ENCODE measurements around the gene RBM23.
"Not testable (repeated sequence)": the region's sequence is repeated elsewhere in the genome, so short reads cannot be mapped to it uniquely, and the experiment has no call there.

Gene RBM23

GRCh38 chr14:22864979-22865378, 54.0 kb downstream of the RBM23 start:
- no peak for DNase-seq (ENCODE audit: low spot score)

- DNase-seq (ENCODE audit: low spot score) = no peak
Observed at GRCh38 chr14:22861651-22862050, 57.3 kb downstream of the RBM23 start.

GRCh38 chr14:22860377-22860776, 58.6 kb downstream of the RBM23 start:
- DNase-seq (ENCODE audit: low spot score) = not testable (repeated sequence)

GRCh38 chr14:22856428-22856827, 62.5 kb downstream of the RBM23 start:
- no peak for DNase-seq (ENCODE audit: low spot score)

- DNase-seq (ENCODE audit: low spot score) = no peak
Observed at GRCh38 chr14:22854963-22855724, 63.8 kb downstream of the RBM23 start.

- DNase-seq (ENCODE audit: low spot score) = not testable (repeated sequence)
Observed at GRCh38 chr14:22854296-22854695, 64.7 kb downstream of the RBM23 start.

- peak; percentile 96 for DNase-seq (ENCODE audit: low spot score)
Observed at GRCh38 chr14:22852940-22853767, 65.8 kb downstream of the RBM23 start.

GRCh38 chr14:22852599-22852939, 66.4 kb downstream of the RBM23 start:
- DNase-seq (ENCODE audit: low spot score) = no peak

GRCh38 chr14:22852178-22852577, 66.8 kb downstream of the RBM23 start:
- not testable (repeated sequence) for DNase-seq (ENCODE audit: low spot score)

- DNase-seq (ENCODE audit: low spot score) = peak; percentile 91
Observed at GRCh38 chr14:22850944-22851764, 67.8 kb downstream of the RBM23 start.

- DNase-seq (ENCODE audit: low spot score) = peak; percentile 86
Observed at GRCh38 chr14:22849212-22849819, 69.6 kb downstream of the RBM23 start.

GRCh38 chr14:22848351-22849164, 70.4 kb downstream of the RBM23 start:
- DNase-seq (ENCODE audit: low spot score) = peak; percentile 95

GRCh38 chr14:22847661-22848341, 71.1 kb downstream of the RBM23 start:
- no peak for DNase-seq (ENCODE audit: low spot score)

- DNase-seq (ENCODE audit: low spot score) = no peak
Observed at GRCh38 chr14:22846811-22847307, 72.1 kb downstream of the RBM23 start.

GRCh38 chr14:22845821-22846625, 72.9 kb downstream of the RBM23 start:
- DNase-seq (ENCODE audit: low spot score) = no peak

GRCh38 chr14:22845103-22845394, 73.9 kb downstream of the RBM23 start:
- no peak for DNase-seq (ENCODE audit: low spot score)

- no peak for DNase-seq (ENCODE audit: low spot score)
Observed at GRCh38 chr14:22844221-22845102, 74.5 kb downstream of the RBM23 start.
